Measurements from ENCODE around the gene CDK5RAP1.

DNA sequence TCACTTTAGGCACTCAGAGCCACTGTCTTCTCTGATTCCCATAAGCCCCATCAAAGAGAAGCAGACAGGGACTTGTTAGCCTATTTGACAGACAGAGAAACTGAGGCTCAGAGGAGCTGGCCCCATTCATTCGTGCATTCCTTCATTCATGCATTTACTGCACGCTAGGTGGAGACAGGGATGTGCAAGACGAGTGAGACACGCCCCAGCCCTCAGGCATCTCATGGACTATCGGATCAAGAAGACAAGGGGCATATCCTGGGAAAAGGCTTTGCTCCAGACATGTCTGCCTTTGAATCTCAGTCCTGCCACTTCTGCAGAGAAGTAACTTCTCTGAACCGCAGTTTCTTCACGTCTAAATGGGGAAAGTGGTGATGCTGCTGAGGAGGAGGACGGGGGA lies 64.2 kb downstream of the CDK5RAP1 start:
- TF ChIP-seq POLR2A (IDR thresholded peaks at IDR 0.05; ENCODE audit: low read depth, low read length), result no peak
- no peak for TF ChIP-seq POLR2AphosphoS5 (IDR thresholded peaks at IDR 0.05; ENCODE audit: low read depth, low read length)
